K562 (cell line): ENCODE data around the gene HRH1. TPM values are rescaled to one million over a fixed set of nuclear protein-coding genes. Genes with fewer than 3 reads are reported as not detected.
"Not testable (repeated sequence)": the region's sequence is repeated elsewhere in the genome, so short reads cannot be mapped to it uniquely, and the experiment has no call there.

Source experiments
- ATAC-seq: fragments of 200-7000 bp; cut with Tn5 transposase; 3 replicates; pipeline ENCODE4 v1.9.1; 2020; ENCODE audit warnings: moderate library complexity
- BruUV-seq: library from RNA; stranded (reverse); fragments of 400-500 nt; replicated peaks from 2 replicates; lab custom pipeline; 2021; lab: Mats Ljungman, UMichigan
- CTCF ChIA-PET: fragments of 300-600 bp; formaldehyde crosslinking; extraction: SDS; loops from one replicate; lab custom pipeline; 2021; ENCODE audit warnings: low intra/inter-chr PET ratio; lab: Yijun Ruan, JAX
- POLR2A ChIA-PET: fragments of 300-600, 350-650 bp; sonication (Branson Sonifier 250); formaldehyde crosslinking; extraction: SDS; loops from one replicate; lab custom pipeline; 2021; ENCODE audit warnings: antibody characterized with exemption, inconsistent platforms; lab: Yijun Ruan, JAX
- DNase-seq, 4 experiments: peaks; one replicate each; pipeline versions ENCODE4 v3.0.0 to v3.0.0-alpha.2; 2011 to 2018; ENCODE audit warnings: low spot score in 3 of 4, mixed read lengths in 3 of 4; ENCODE audit errors: extremely low read depth in 1 of 4
- FAIRE-seq: peaks from 2 replicates; lab custom pipeline; 2011; peaks lifted over from hg19 to GRCh38; lab: Jason Lieb, UNC
- H2AFZ ChIP-seq: 2 replicates; pipeline ENCODE4 v1.6.0; 2011; ENCODE audit warnings: low read depth, low read length, control low read depth, inconsistent platforms
- H3K27ac ChIP-seq: fragments of 200-600 bp; 3 replicates; pipeline ENCODE4 v1.8.0; 2011; ENCODE audit warnings: low read depth, mild to moderate bottlenecking, control low read depth, inconsistent platforms, low read length, moderate library complexity, mixed read lengths; ENCODE audit errors: extremely low read depth
- H3K27me3 ChIP-seq, 2 experiments: fragments of 300-600 bp in 1 of 2; 2 replicates in 1 of 2; 3 replicates in 1 of 2; pipeline versions ENCODE4 v1.6.0 to v1.8.0; 2011; ENCODE audit warnings: inconsistent platforms in 2 of 2, low read length in 2 of 2, mild to moderate bottlenecking in 1 of 2, mixed read lengths in 1 of 2, moderate library complexity in 1 of 2; ENCODE audit not compliant: control insufficient read depth in 2 of 2, insufficient read depth in 2 of 2
- H3K36me3 ChIP-seq: fragments of 300-600 bp; 3 replicates; pipeline ENCODE4 v1.8.0; 2011; ENCODE audit warnings: mild to moderate bottlenecking, low read length, inconsistent platforms; ENCODE audit not compliant: control insufficient read depth, insufficient read depth
- H3K4me1 ChIP-seq, 2 experiments: fragments of 200-600 bp in 1 of 2; replicated peaks in 1 of 2; 2 replicates in 1 of 2; 3 replicates in 1 of 2; pipeline versions ENCODE4 v1.5.1 to v1.8.0; 2011; ENCODE audit warnings: inconsistent platforms in 2 of 2, low read length in 2 of 2, mild to moderate bottlenecking in 1 of 2, mixed read lengths in 1 of 2, moderate library complexity in 1 of 2; ENCODE audit not compliant: control insufficient read depth in 2 of 2, insufficient read depth in 2 of 2
- H3K4me2 ChIP-seq: 2 replicates; pipeline ENCODE4 v1.6.1; 2011; ENCODE audit warnings: low read length, control low read depth, inconsistent platforms, mixed read lengths; ENCODE audit not compliant: insufficient read depth
- H3K4me3 ChIP-seq: fragments of 200-600 bp; sonication (generic), shearing (Covaris generic); 2 replicates; pipeline ENCODE4 v1.5.1; 2016; ENCODE audit warnings: control low read depth, inconsistent platforms
- H3K79me2 ChIP-seq: fragments of 200-600 bp; 3 replicates; pipeline ENCODE4 v1.8.0; 2011; ENCODE audit warnings: low read length, inconsistent platforms; ENCODE audit not compliant: control insufficient read depth, insufficient read depth
- H3K9ac ChIP-seq, 2 experiments: 2 replicates each; pipeline versions ENCODE4 v1.6.0 to v1.6.1; 2011; ENCODE audit warnings: low read depth in 2 of 2, low read length in 2 of 2, control low read depth in 1 of 2, inconsistent platforms in 1 of 2, mild to moderate bottlenecking in 1 of 2, mixed read lengths in 1 of 2; ENCODE audit not compliant: insufficient read depth in 1 of 2
- H3K9me1 ChIP-seq: one replicate; pipeline ENCODE4 v1.6.0; 2011; ENCODE audit warnings: inconsistent platforms, mild to moderate bottlenecking, low read length, moderate library complexity; ENCODE audit not compliant: control insufficient read depth, insufficient read depth
- H3K9me3 ChIP-seq: replicated peaks from 2 replicates; pipeline ENCODE4 v1.5.1; 2011; ENCODE audit warnings: low read depth, low read length, inconsistent platforms; ENCODE audit not compliant: control insufficient read depth, insufficient read depth
- H4K20me1 ChIP-seq: replicated peaks from 2 replicates; pipeline ENCODE4 v1.6.1; 2011; ENCODE audit warnings: low read length, inconsistent platforms, mixed read lengths; ENCODE audit not compliant: control insufficient read depth, insufficient read depth
- ARID1B ChIP-seq: fragments of 450-650 bp; IDR thresholded peaks from 2 replicates; pipeline ENCODE4 v1.6.1; 2016; ENCODE audit warnings: antibody characterized with exemption, mild to moderate bottlenecking, inconsistent platforms
- BCOR ChIP-seq: fragments of 450-650 bp; IDR thresholded peaks from 2 replicates; pipeline ENCODE4 v1.6.1; 2016
- CBFA2T2 ChIP-seq: fragments of 450-650 bp; conservative IDR thresholded peaks from 2 replicates; pipeline ENCODE4 v1.6.1; 2017; ENCODE audit warnings: mild to moderate bottlenecking
- CBFA2T3 ChIP-seq: fragments of 450-650 bp; IDR thresholded peaks from 2 replicates; pipeline ENCODE4 v1.6.1; 2017
- DMBX1 ChIP-seq: fragments of 250-450 bp; sonication (Bioruptor Pico); IDR thresholded peaks from 2 replicates; pipeline ENCODE4 v1.8.0; 2022; ENCODE audit warnings: inconsistent platforms, mild to moderate bottlenecking, moderate library complexity, borderline replicate concordance
- HDAC1 ChIP-seq, 2 experiments: fragments of 450-650 bp; IDR thresholded peaks; 2 replicates each; pipeline ENCODE4 v1.6.1; 2016 to 2017; ENCODE audit warnings: inconsistent platforms in 1 of 2, mild to moderate bottlenecking in 1 of 2, moderate library complexity in 1 of 2
- KDM1A ChIP-seq, 2 experiments: fragments of 450-650 bp; IDR thresholded peaks; 2 replicates each; pipeline ENCODE4 v1.6.1; 2016; ENCODE audit warnings: mild to moderate bottlenecking in 2 of 2
- MEIS2 ChIP-seq: fragments of 450-650 bp; IDR thresholded peaks from 2 replicates; pipeline ENCODE4 v1.6.1; 2014; ENCODE audit warnings: mild to moderate bottlenecking; ENCODE audit not compliant: partially characterized antibody
- MTA2 ChIP-seq: fragments of 450-650 bp; IDR thresholded peaks from 2 replicates; pipeline ENCODE4 v1.6.1; 2016; ENCODE audit warnings: low read depth
- PBX2 ChIP-seq, 2 experiments: IDR thresholded peaks in 1 of 2; conservative IDR thresholded peaks in 1 of 2; 2 replicates each; pipeline ENCODE4 v1.6.1; 2016; ENCODE audit warnings: low read depth in 2 of 2, mild to moderate bottlenecking in 1 of 2, missing compliant biosample characterization in 1 of 2, missing genetic modification characterization in 1 of 2, moderate library complexity in 1 of 2
- PKNOX1 ChIP-seq: fragments of 450-650 bp; IDR thresholded peaks from 2 replicates; pipeline ENCODE4 v1.6.1; 2016
- SMAD4 ChIP-seq: fragments of 250-450 bp; sonication (Bioruptor Pico); conservative IDR thresholded peaks from 2 replicates; pipeline ENCODE4 v1.8.0; 2021; ENCODE audit warnings: inconsistent platforms, mild to moderate bottlenecking, moderate library complexity
- SMARCA4 ChIP-seq: fragments of 450-650 bp; IDR thresholded peaks from 2 replicates; pipeline ENCODE4 v1.6.1; 2016
- SOX6 ChIP-seq: fragments of 450-650 bp; IDR thresholded peaks from 2 replicates; pipeline ENCODE4 v1.6.1; 2014; ENCODE audit warnings: mild to moderate bottlenecking
- SPI1 ChIP-seq: IDR thresholded peaks from 2 replicates; pipeline ENCODE4 v1.6.1; 2011; ENCODE audit warnings: low read depth, low read length, control low read depth, borderline replicate concordance
- TAL1 ChIP-seq: fragments of 450-650 bp; IDR thresholded peaks from 2 replicates; pipeline ENCODE4 v1.6.1; 2016; ENCODE audit warnings: mild to moderate bottlenecking
- TCF3 ChIP-seq: sonication (generic); formaldehyde crosslinking; IDR thresholded peaks from 2 replicates; pipeline ENCODE4 v1.4.0; 2020; ENCODE audit warnings: mild to moderate bottlenecking, missing genetic modification reagents
- TEAD1 ChIP-seq, 2 experiments: fragments of 450-650 bp in 1 of 2; sonication (generic) in 1 of 2; formaldehyde crosslinking; IDR thresholded peaks; 2 replicates each; pipeline versions ENCODE4 v1.4.0 to v1.8.0; 2020 to 2022; ENCODE audit warnings: mild to moderate bottlenecking in 2 of 2, missing genetic modification reagents in 1 of 2
- TEAD4 ChIP-seq, 2 experiments: sonication (generic) in 1 of 2; formaldehyde crosslinking in 1 of 2; IDR thresholded peaks; 2 replicates each; pipeline versions ENCODE4 v1.6.1 to v1.8.0; 2012 to 2022; ENCODE audit warnings: borderline replicate concordance in 1 of 2, inconsistent platforms in 1 of 2, low read length in 1 of 2, mild to moderate bottlenecking in 1 of 2, missing genetic modification reagents in 1 of 2
- ZEB2 ChIP-seq: fragments of 450-650 bp; IDR thresholded peaks from 2 replicates; pipeline ENCODE4 v1.6.1; 2016
- WGBS: fragments of 100-300 bp; shearing (Covaris generic); methylation state at CpG from one replicate; pipeline ENCODE4 v1.1.6; 2016; ENCODE audit warnings: low coverage, mixed read lengths; ENCODE audit not compliant: insufficient coverage; ENCODE audit errors: missing lambda C conversion rate; 5-methylcytosine and 5-hydroxymethylcytosine counted together
- in situ Hi-C: fragments of 300-500 bp; cut with MboI; formaldehyde crosslinking; loops from 4 replicates; pipeline ENCODE4 v1.15.0; 2018; ENCODE audit warnings: inconsistent platforms, mixed read lengths
- intact Hi-C: fragments of 100-400 bp; cut with micrococcal nuclease; formaldehyde crosslinking; loops from 2 replicates; pipeline ENCODE4 v1.14.2; 2022
- polyA plus RNA-seq, 8 experiments: library from polyadenylated mRNA; depleted of rRNA in 4 of 8; stranded (reverse) in 5 of 8; unstranded in 3 of 8; fragments of >200 nt; fragmentation: Nextera tagmentation in 2 of 8; fragmentation: Illumina TruSeq in 1 of 8; extraction: Ambion mirVana in 2 of 8; extraction: Trizol in 1 of 8; gene quantifications; 2 replicates each; pipeline versions ENCODE4 v1.2.1 to v1.2.3, GENCODE V29; 2011 to 2014; ENCODE audit warnings: inconsistent platforms in 1 of 8, missing spikeins in 1 of 8
- total RNA-seq, 7 experiments: library from RNA; depleted of rRNA in 6 of 7; stranded (reverse); fragments of >200 nt in 6 of 7; fragmentation: Illumina TruSeq in 2 of 7; extraction: Trizol in 2 of 7; gene quantifications; 2 replicates each; pipeline versions ENCODE4 v1.2.1 to v1.2.3, GENCODE V29; 2011 to 2021; ENCODE audit warnings: low replicate concordance in 1 of 7

Gene HRH1
- total and polyA plus RNA-seq, 9 of the 15 experiments (the other 6 are each of a cell fraction or from before 2014, with no cell fraction given) = 0.03 to 0.15 (median 0.06) TPM; not detected in 1

DNA sequence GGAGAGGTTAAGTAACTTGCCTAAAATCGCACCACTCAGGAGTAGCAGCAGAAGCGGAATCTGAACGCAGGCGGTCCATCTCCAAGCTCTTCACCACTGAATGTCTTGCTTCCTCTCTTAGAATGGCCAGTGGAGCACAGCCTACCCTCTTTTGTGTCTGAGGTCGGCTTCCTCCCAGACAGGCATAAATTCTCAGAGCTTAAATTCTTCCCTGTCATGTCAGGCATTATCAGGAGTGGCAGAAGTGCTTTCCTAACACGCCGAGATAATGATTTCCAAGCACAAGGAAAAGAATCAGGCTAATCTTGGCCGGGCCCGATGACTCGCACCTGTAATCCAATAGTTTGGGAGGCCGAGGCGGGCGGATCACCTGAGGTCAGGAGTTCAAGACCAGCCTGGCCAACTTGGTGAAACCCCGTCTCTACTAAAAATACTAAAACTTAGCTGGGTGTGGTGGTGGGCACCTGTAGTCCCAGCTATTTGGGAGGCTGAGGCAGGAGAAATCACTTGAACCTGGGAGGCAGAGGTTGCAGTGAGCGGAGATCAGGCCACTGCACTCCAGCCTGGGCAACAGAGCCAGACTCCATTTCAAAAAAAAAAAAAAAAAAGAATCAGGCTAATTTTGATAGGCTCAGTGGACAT, 30.2 kb downstream of the HRH1 start:
- POLR2A ChIA-PET = interaction anchor here (1.7 kb wide), 1 partner anchor 12 kb away, joined by 8 read pairs; no protein-coding TSS in a partner anchor
- H3K4me3 ChIP-seq; CTCF ChIA-PET; H2AFZ ChIP-seq; H3K36me3 ChIP-seq; H4K20me1 ChIP-seq; H3K27ac ChIP-seq; BruUV-seq; FAIRE-seq; H3K4me2 ChIP-seq; H3K9me1 ChIP-seq; in situ Hi-C loops; intact Hi-C loops; H3K4me1 ChIP-seq; H3K9me3 ChIP-seq; H3K9ac ChIP-seq; H3K79me2 ChIP-seq; TF ChIP-seq PBX2 (CRISPR knock-in tag; IDR thresholded peaks at IDR 0.05; ENCODE audit: low read depth); TEAD4 (CRISPR knock-in tag; IDR thresholded peaks at IDR 0.05; ENCODE audit: borderline replicate concordance): not testable (repeated sequence)
- peaks cover 29 to 46% of the 10 kb centered on the region in 2 experiments; a peak in 4 of 5 replicates for H3K27me3 ChIP-seq
- ATAC-seq (peak; percentile 68), DNase-seq (peak in 2 of 4 experiments; percentile 25 to 41)
- under 1% methylated on average over 15 of the region's 15 CpGs for WGBS
- TF ChIP-seq ZEB2 (0 out of 2 replicates have a peak, but pooled peaks have one; percentile 22), SMAD4 (CRISPR knock-in tag) (peak; percentile 94), PKNOX1 (peak; percentile 78), PBX2 (tag; conservative IDR thresholded peaks at IDR 0.05; ENCODE audit: low read depth) (peak; percentile 89), DMBX1 (peak; percentile 42; the same call in 1 of the 2 replicates), CBFA2T2 (peak; percentile 59), ARID1B (peak; percentile 80), BCOR (0 out of 2 replicates have a peak, but pooled peaks have one; percentile 11), TEAD4 (IDR thresholded peaks at IDR 0.05; ENCODE audit: low read length) (peak; percentile 71), SMARCA4 (0 out of 2 replicates have a peak, but pooled peaks have one; percentile 24), KDM1A (IDR thresholded peaks at IDR 0.05) (peak in 1 of 2 experiments; percentile 59; a peak in 2 of 4 replicates), SPI1 (0 out of 2 replicates have a peak, but pooled peaks have one; percentile 13), MTA2 (peak; percentile 45; the same call in 1 of the 2 replicates), TEAD1 (CRISPR knock-in tag; IDR thresholded peaks at IDR 0.05) (peak in 1 of 2 experiments; percentile 86; a peak in 2 of 4 replicates), MEIS2 (peak; percentile 94), TCF3 (CRISPR knock-in tag) (peak; percentile 85), CBFA2T3 (peak; percentile 70), TAL1 (peak; percentile 68), HDAC1 (IDR thresholded peaks at IDR 0.05) (0 out of 4 replicates have a peak, but pooled peaks of 1 of the 2 experiments have one; percentile 20), SOX6 (peak; percentile 77; the same call in 1 of the 2 replicates)
